Measurements from ENCODE around the gene CLSTN3. TPM values are rescaled to one million over a fixed set of nuclear protein-coding genes. Genes with fewer than 3 reads are reported as not detected.
A peak's percentile ranks its signal among the peaks of the same experiment; 100 is the strongest.

The CLSTN3 gene
- total and polyA plus RNA-seq, 2 of the 8 experiments (the other 6 are each of a cell fraction or from before 2014, with no cell fraction given), result 20.4 to 26.3 TPM

DNA sequence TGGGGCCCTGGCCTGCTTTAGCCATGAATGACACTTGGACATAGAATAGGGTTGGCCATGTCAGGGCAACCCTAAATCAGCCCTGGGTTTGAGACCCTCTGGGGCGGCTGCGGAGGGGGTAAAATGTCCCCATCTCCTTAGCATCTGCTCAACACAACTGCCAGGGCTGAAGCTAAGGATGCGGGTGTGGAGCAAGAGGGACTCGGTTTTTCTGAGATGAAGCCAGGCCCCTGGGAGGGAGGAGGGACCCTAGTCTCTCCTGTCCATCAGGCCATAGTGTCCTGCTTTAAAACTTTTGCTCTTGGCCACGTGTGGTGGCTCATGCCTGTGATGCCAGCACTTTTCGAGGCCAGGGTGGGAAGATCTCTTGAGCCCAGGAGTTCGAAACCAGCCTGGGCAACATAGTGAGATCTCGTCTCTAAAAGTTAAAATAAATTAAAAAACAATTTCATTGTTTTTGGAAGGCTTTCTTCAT, 37.1 kb upstream of the CLSTN3 start:
- Histone ChIP-seq H2AK5ac (ENCODE audit: low read depth, low read length) (no peak overlapping the region), H3K27ac (ENCODE audit: low read depth, low read length) (no peak overlapping the region), H4K5ac (ENCODE audit: insufficient read length, low read depth, low read length) (no peak overlapping the region), H3K36me3 (ENCODE audit: control insufficient read depth in 2 of 4, insufficient read depth in 4 of 4, low read length in 3 of 4) (no peaks in the 10 kb centered on the region), H2BK15ac (ENCODE audit: low read length) (no peak overlapping the region), H3K23ac (ENCODE audit: insufficient read length) (no peak overlapping the region), H3K4ac (replicated peaks; ENCODE audit: insufficient read length, low read depth, low read length) (no peak overlapping the region), H3K4me2 (ENCODE audit: insufficient read depth in 1 of 2, low read depth in 2 of 2, low read length in 2 of 2) (no peak overlapping the region; a peak in 1 of 4 replicates), H3K4me3 (ENCODE audit: extremely low read depth in 1 of 4, insufficient read depth in 2 of 4, low read depth in 3 of 4, low read length in 4 of 4) (no peak overlapping the region), H2AFZ (ENCODE audit: low read length) (no peak overlapping the region), H4K91ac (replicated peaks; ENCODE audit: insufficient read length, low read length) (no peak overlapping the region), H2BK12ac (ENCODE audit: low read depth, low read length) (no peak overlapping the region), H2BK5ac (ENCODE audit: low read depth, low read length) (0 out of 2 replicates have a peak overlapping the region, but pooled peaks have one; percentile 30), H2BK120ac (replicated peaks; ENCODE audit: low read depth, low read length) (no peak overlapping the region), H3K14ac (ENCODE audit: insufficient read length) (no peak overlapping the region), H3K4me1 (replicated peaks in 1 of 4; ENCODE audit: control insufficient read depth in 3 of 4, insufficient read depth in 4 of 4, low read length in 3 of 4) (peaks cover 7 to 21% (median 16%) of the 10 kb centered on the region in 4 experiments), H3K79me2 (ENCODE audit: control insufficient read depth in 1 of 2, insufficient read depth in 2 of 2, low read length in 2 of 2) (no peaks in the 10 kb centered on the region), H2BK20ac (ENCODE audit: low read length) (no peak overlapping the region), H4K8ac (ENCODE audit: extremely low read depth, insufficient read depth, low read length) (no peak overlapping the region), H3K9ac (replicated peaks in 1 of 4; ENCODE audit: extremely low read depth in 1 of 4, low read depth in 3 of 4, low read length in 3 of 4) (no peak overlapping the region), H3K56ac (replicated peaks; ENCODE audit: insufficient read length, low read depth, low read length) (no peak overlapping the region), H3K23me2 (ENCODE audit: low read depth, low read length) (peaks cover 1% of the 10 kb centered on the region; the same call in 1 of the 2 replicates), H3K18ac (ENCODE audit: extremely low read depth, low read length) (no peak overlapping the region), H4K20me1 (replicated peaks in 1 of 2; ENCODE audit: control insufficient read depth in 1 of 2, insufficient read depth in 2 of 2, low read length in 2 of 2) (peaks cover 0 to 3% of the 10 kb centered on the region in 2 experiments), H3K27me3 (replicated peaks in 1 of 4; ENCODE audit: control insufficient read depth in 3 of 4, extremely low read depth in 1 of 4, insufficient read depth in 3 of 4, low read length in 3 of 4) (no peaks in the 10 kb centered on the region; a peak in 1 of 7 replicates), H3K9me3 (ENCODE audit: insufficient read depth in 2 of 2, low read depth in 1 of 2, low read length in 1 of 2) (no peaks in the 10 kb centered on the region), H3K79me1 (ENCODE audit: low read depth, low read length) (no peaks in the 10 kb centered on the region)
- FAIRE-seq (no peak), DNase-seq (ENCODE audit: low read depth in 1 of 2, low spot score in 2 of 2) (no peak)
- ChIA-PET POLR2A (ENCODE audit: partially characterized antibody) (interaction anchor here (0.9 to 5.6 kb wide), 7 partner anchors 9 to 149 kb away, joined by 3 to 42 read pairs (median 5); partner anchors contain the start of genes C12orf57, C1RL, LPCAT3 and RNU7-1), CTCF (ENCODE audit: partially characterized antibody) (interaction anchor here (0.6 to 4.0 kb wide), 21 partner anchors 8 to 169 kb away, joined by 3 to 34 read pairs (median 3); partner anchors contain the start of genes C1RL and LPCAT3)
- 93% methylated on average over 7 of the region's 8 CpGs; no CpG with 5 or more reads in 1 of the 2 experiments for WGBS, 2 experiments (ENCODE audit: extremely low coverage in 1 of 2, insufficient coverage in 1 of 2, insufficient read length in 1 of 2, insufficient replicate concordance in 2 of 2, low coverage in 1 of 2, low lambda C conversion rate in 2 of 2, missing lambda C conversion rate in 1 of 2)
- no peak for TF ChIP-seq RAD21 (IDR thresholded peaks at IDR 0.05 in 1 of 2, conservative IDR thresholded peaks at IDR 0.05 in 1 of 2; ENCODE audit: low read depth in 2 of 2, low read length in 2 of 2)
- no peak for TF ChIP-seq NRF1 (IDR thresholded peaks at IDR 0.05; ENCODE audit: low read depth, low read length)
- TF ChIP-seq HDAC6 (IDR thresholded peaks at IDR 0.05; ENCODE audit: low read depth, low read length), result no peak
- no peak for TF ChIP-seq CBX5 (IDR thresholded peaks at IDR 0.05; ENCODE audit: low read depth, low read length)
- TF ChIP-seq TAF1 (IDR thresholded peaks at IDR 0.05; ENCODE audit: low read depth, low read length), result no peak
- TF ChIP-seq, protein P1, sequence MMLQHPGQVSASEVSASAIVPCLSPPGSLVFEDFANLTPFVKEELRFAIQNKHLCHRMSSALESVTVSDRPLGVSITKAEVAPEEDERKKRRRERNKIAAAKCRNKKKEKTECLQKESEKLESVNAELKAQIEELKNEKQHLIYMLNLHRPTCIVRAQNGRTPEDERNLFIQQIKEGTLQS (IDR thresholded peaks at IDR 0.05; ENCODE audit: insufficient read depth, low read depth, low read length), result no peak
- TF ChIP-seq, protein P2, sequence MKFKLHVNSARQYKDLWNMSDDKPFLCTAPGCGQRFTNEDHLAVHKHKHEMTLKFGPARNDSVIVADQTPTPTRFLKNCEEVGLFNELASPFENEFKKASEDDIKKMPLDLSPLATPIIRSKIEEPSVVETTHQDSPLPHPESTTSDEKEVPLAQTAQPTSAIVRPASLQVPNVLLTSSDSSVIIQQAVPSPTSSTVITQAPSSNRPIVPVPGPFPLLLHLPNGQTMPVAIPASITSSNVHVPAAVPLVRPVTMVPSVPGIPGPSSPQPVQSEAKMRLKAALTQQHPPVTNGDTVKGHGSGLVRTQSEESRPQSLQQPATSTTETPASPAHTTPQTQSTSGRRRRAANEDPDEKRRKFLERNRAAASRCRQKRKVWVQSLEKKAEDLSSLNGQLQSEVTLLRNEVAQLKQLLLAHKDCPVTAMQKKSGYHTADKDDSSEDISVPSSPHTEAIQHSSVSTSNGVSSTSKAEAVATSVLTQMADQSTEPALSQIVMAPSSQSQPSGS (IDR thresholded peaks at IDR 0.05; ENCODE audit: low read length), result no peak
- TF ChIP-seq SP1 (IDR thresholded peaks at IDR 0.05; ENCODE audit: low read depth, low read length), result no peak
- no peak for TF ChIP-seq EZH2 (IDR thresholded peaks at IDR 0.05; ENCODE audit: low read depth, low read length, severe bottlenecking)
- TF ChIP-seq SIRT6 (IDR thresholded peaks at IDR 0.05; ENCODE audit: low read length), result no peak
- no peak for TF ChIP-seq BACH1 (IDR thresholded peaks at IDR 0.05; ENCODE audit: low read length)
